Kidney (tissue), 14 donors: Measurements from ENCODE around the gene B4GALT3. TPM values are rescaled to one million over a fixed set of nuclear protein-coding genes. Genes with fewer than 3 reads are reported as not detected.

Source experiments
- DNase-seq, 5 donors: peaks; one replicate each; pipeline ENCODE4 v3.0.0-alpha.2; 2013 to 2020
- FAIRE-seq: peaks from 2 replicates; lab custom pipeline; 2012; peaks lifted over from hg19 to GRCh38; lab: Jason Lieb, UNC
- H3K27ac ChIP-seq, 2 donors: one replicate each; pipeline ENCODE4 v1.7.0; 2013; ENCODE audit warnings: low read depth in 2 of 2, low read length in 2 of 2, inconsistent platforms in 1 of 2
- H3K27me3 ChIP-seq: one replicate; pipeline ENCODE4 v1.7.1; 2013; ENCODE audit warnings: low read length, inconsistent platforms; ENCODE audit not compliant: control insufficient read depth, insufficient read depth
- H3K36me3 ChIP-seq, 3 donors: one replicate each; pipeline versions ENCODE4 v1.7.0 to v1.7.1; 2013; ENCODE audit warnings: low read length in 3 of 3, control low read depth in 1 of 3, inconsistent platforms in 1 of 3; ENCODE audit not compliant: insufficient read depth in 3 of 3, control insufficient read depth in 2 of 3
- H3K4me1 ChIP-seq, 3 donors: one replicate each; pipeline versions ENCODE4 v1.7.0 to v1.7.1; 2013; ENCODE audit warnings: low read length in 3 of 3, inconsistent platforms in 1 of 3, low read depth in 1 of 3; ENCODE audit not compliant: control insufficient read depth in 2 of 3, insufficient read depth in 2 of 3
- H3K4me3 ChIP-seq, 3 donors: one replicate each; pipeline versions ENCODE4 v1.7.0 to v1.8.1; 2013; ENCODE audit warnings: low read length in 3 of 3, control low read depth in 1 of 3, inconsistent platforms in 1 of 3
- H3K9ac ChIP-seq, 3 donors: one replicate each; pipeline versions ENCODE4 v1.7.0 to v1.7.1; 2013; ENCODE audit warnings: low read length in 3 of 3, control low read depth in 1 of 3, inconsistent platforms in 1 of 3
- H3K9me3 ChIP-seq, 3 donors: one replicate each; pipeline versions ENCODE4 v1.7.0 to v1.7.1; 2013; ENCODE audit warnings: low read length in 3 of 3, control low read depth in 1 of 3, inconsistent platforms in 1 of 3; ENCODE audit not compliant: control insufficient read depth in 2 of 3, insufficient read depth in 1 of 3
- intact Hi-C: fragments of 100-400 bp; cut with DNase I; formaldehyde crosslinking; loops from one replicate; pipeline ENCODE4 v1.11.1; 2022
- polyA plus RNA-seq: library from polyadenylated mRNA; stranded (reverse); fragments of 350-450 nt; fragmentation: Illumina TruSeq; extraction: RNeasy Lipid Tissue Mini Kit (QIAGEN cat#74804); gene quantifications from one replicate; pipeline ENCODE4 v1.2.3, GENCODE V29; 2014; ENCODE audit warnings: low read depth, low replicate concordance; ENCODE audit not compliant: insufficient read depth
- total RNA-seq: library from RNA; stranded (reverse); fragmentation: NEBNext Ultra II Directional; extraction: Animal tissue kit (Norgen Biotek cat#: 25700); gene quantifications from one replicate; pipeline ENCODE4 v1.2.1, GENCODE V29; 2021
- TF ChIP-seq, protein P1 (sequence below): IDR thresholded peaks from 3 replicates; pipeline ENCODE4 v1.5.1; 2012; ENCODE audit warnings: mild to moderate bottlenecking, moderate library complexity, borderline replicate concordance; ENCODE audit not compliant: insufficient read depth; ENCODE audit errors: extremely low read depth
- donor health status: control.
- donor health status: control.
- donor health status: control.
- donor health status: control.
- donor health status: control.
- donor health status: DM: yes; HTN: yes; CAD: no.
- donor health status: Normal renal cell carcinoma (clear cell type).

B4GALT3 gene
- total and polyA plus RNA-seq, 2 donors from 2014 or later = 22.9 to 33.5 TPM

GRCh38 chr1:161130266-161130665, 47.0 kb downstream of the B4GALT3 start:
- FAIRE-seq = no peak
- intact Hi-C loops = no loop called here
- Histone ChIP-seq H3K4me1 (peaks cover 3 to 25% (median 11%) of the 10 kb centered on the region in 3 donors), H3K27me3 (no peaks in the 10 kb centered on the region), H3K4me3 (no peak overlapping the region), H3K36me3 (peaks cover 4 to 27% (median 14%) of the 10 kb centered on the region in 3 donors), H3K9me3 (no peaks in the 10 kb centered on the region), H3K27ac (no peak overlapping the region), H3K9ac (no peak overlapping the region)
- TF ChIP-seq, protein P1, sequence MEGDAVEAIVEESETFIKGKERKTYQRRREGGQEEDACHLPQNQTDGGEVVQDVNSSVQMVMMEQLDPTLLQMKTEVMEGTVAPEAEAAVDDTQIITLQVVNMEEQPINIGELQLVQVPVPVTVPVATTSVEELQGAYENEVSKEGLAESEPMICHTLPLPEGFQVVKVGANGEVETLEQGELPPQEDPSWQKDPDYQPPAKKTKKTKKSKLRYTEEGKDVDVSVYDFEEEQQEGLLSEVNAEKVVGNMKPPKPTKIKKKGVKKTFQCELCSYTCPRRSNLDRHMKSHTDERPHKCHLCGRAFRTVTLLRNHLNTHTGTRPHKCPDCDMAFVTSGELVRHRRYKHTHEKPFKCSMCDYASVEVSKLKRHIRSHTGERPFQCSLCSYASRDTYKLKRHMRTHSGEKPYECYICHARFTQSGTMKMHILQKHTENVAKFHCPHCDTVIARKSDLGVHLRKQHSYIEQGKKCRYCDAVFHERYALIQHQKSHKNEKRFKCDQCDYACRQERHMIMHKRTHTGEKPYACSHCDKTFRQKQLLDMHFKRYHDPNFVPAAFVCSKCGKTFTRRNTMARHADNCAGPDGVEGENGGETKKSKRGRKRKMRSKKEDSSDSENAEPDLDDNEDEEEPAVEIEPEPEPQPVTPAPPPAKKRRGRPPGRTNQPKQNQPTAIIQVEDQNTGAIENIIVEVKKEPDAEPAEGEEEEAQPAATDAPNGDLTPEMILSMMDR = no peak
- no peak for DNase-seq

DNA sequence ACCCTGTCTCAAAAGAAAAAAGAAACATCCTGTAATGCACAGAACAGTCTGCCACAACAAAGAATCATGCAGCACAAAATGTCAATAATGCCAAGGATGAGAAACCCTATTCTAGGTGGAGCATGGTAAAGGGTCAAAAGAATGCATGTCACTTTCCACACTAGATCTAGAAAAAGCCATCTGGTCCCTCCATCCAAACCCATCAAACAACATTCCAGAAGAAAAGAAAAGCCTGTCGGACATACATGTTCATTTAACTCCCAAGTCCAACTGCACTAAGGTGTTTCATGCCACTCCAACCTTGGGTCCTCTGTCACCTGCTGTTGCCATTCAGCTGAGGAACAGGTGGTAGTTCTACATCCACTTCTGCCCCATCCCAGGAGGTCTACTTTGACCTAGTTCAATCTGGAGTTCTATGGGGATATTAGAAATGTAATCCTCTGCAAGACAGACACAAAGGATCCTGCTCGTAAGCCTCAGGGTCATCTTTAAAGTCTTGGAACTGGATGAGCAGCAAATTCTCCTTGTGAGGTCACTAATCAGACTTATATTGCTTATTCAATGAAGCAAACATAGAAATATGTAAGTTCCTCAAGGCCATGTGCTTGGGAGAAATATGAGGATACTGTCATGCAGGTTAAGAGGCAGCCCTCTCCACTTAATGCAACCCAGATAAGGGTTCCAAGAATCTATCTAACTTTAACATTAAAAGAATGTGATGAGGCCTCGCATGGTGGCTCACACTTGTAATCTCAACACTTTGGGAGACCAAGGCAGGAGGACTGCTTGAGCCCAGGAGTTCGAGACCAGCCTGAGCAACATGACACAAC, 48.5 kb downstream of the B4GALT3 start:
- Histone ChIP-seq H3K27me3 (no peaks in the 10 kb centered on the region), H3K4me3 (no peak overlapping the region), H3K36me3 (peaks cover 4 to 39% (median 20%) of the 10 kb centered on the region in 3 donors), H3K9me3 (no peaks in the 10 kb centered on the region), H3K27ac (no peak overlapping the region), H3K9ac (no peak overlapping the region), H3K4me1 (peaks cover 3 to 25% (median 11%) of the 10 kb centered on the region in 3 donors)
- TF ChIP-seq, protein P1 = no peak
- no peak for FAIRE-seq
- intact Hi-C loops = no loop called here
- DNase-seq = no peak

- peaks cover 6 to 49% (median 24%) of the 10 kb centered on the region in 3 donors for H3K36me3 ChIP-seq
- no peak overlapping the region for H3K4me3 ChIP-seq
- no peak for FAIRE-seq
- peaks cover 0 to 19% (median 11%) of the 10 kb centered on the region in 3 donors for H3K4me1 ChIP-seq
- no peaks in the 10 kb centered on the region for H3K27me3 ChIP-seq
- intact Hi-C loops = no loop called here
- no peaks in the 10 kb centered on the region for H3K9me3 ChIP-seq
- TF ChIP-seq, protein P1 = no peak
- DNase-seq = no peak
- peak overlapping the region in 2 of 3 donors; percentile 34 to 46 for H3K9ac ChIP-seq
- H3K27ac ChIP-seq = no peak overlapping the region
Observed at GRCh38 chr1:161127649-161128048, 49.7 kb downstream of the B4GALT3 start.
